ENCODE measurements around the gene ABCA8. TPM values are rescaled to one million over a fixed set of nuclear protein-coding genes. Genes with fewer than 3 reads are reported as not detected.
"Not testable (repeated sequence)": the region's sequence is repeated elsewhere in the genome, so short reads cannot be mapped to it uniquely, and the experiment has no call there.

The ABCA8 gene
- total RNA-seq, 1 donor, result 2.2 TPM

DNA sequence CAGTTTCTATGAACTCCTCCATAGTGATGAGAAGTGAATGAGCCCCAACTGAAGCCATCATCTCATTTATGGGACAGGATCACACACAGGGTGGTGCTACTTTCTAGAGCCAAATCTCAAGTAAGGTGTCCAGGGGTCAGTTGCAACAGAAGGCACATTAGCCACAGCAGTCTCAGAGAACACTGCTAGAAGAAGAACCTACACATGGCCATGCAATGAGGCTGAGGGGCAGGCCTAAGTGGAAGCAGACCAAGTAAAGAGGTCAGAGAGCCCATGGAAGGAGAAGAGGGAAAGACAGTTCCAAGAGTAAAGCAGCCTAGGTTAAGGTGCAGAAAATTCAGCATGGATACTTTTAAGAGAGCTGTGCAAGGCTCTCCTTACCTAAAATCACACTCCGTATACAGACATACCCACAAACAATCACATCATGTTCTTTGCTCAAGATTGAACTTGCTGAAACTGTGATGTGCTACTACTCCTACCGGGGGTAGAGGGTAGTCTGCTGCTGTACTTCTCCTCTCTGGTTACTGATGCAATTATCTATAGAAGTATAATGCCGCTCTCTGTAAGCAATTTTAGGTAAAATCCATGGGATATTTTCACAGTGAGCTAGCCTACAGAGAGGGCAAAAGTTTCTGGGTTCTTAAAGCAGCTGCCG is 1.7 kb downstream of the ABCA8 start:
- DNase-seq (ENCODE audit: low read depth), result no peak
- TF ChIP-seq, protein P1, sequence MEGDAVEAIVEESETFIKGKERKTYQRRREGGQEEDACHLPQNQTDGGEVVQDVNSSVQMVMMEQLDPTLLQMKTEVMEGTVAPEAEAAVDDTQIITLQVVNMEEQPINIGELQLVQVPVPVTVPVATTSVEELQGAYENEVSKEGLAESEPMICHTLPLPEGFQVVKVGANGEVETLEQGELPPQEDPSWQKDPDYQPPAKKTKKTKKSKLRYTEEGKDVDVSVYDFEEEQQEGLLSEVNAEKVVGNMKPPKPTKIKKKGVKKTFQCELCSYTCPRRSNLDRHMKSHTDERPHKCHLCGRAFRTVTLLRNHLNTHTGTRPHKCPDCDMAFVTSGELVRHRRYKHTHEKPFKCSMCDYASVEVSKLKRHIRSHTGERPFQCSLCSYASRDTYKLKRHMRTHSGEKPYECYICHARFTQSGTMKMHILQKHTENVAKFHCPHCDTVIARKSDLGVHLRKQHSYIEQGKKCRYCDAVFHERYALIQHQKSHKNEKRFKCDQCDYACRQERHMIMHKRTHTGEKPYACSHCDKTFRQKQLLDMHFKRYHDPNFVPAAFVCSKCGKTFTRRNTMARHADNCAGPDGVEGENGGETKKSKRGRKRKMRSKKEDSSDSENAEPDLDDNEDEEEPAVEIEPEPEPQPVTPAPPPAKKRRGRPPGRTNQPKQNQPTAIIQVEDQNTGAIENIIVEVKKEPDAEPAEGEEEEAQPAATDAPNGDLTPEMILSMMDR (IDR thresholded peaks at IDR 0.05; ENCODE audit: insufficient read depth, low read depth, low read length), result no peak
- H3K4me3 ChIP-seq (ENCODE audit: low read depth, low read length), result peak overlapping the region; percentile 6

DNA sequence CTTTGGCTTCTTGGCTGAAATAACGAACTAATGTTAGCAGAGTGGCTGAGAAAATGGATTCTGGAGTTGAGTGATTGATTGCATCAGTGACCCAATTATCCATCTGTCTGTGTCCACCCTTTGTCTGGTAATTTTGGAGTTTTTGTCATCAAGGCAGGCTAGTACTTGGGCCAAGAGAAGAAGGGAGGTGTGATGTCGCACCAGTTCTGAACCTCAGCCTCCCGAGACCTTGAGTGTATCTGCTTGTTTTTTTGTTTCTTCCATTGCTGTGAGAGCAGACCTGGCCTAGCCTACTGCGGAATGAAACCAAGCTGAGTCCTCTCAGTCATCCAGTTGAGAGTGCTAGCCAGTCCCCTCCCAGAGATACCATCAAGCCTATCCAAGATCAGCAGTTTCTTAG is 4.5 kb downstream of the ABCA8 start:
- H3K4me3 ChIP-seq (ENCODE audit: low read depth, low read length), result no peak overlapping the region
- no peak for DNase-seq (ENCODE audit: low read depth)
- TF ChIP-seq, protein P1 (IDR thresholded peaks at IDR 0.05; ENCODE audit: insufficient read depth, low read depth, low read length), result no peak

DNA sequence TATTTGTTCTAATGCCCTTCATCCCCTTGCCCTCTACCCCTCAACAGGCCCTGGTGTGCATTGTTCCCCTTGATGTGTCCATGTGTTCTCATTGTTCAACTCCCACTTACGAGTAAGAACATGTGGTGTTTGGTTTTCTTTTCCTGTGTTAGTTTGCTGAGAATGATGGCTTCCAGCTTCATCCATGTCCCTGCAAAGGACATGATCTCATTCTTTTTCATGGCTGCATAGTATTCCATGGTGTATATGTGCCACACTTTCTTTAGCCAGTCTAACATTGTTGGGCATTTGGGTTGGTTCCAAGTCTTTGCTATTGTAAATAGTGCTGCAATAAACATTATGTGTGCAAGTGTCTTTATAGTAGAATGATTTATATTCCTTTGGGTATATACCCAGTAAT is 7.3 kb downstream of the ABCA8 start:
- not testable (repeated sequence) for DNase-seq (ENCODE audit: low read depth); H3K4me3 ChIP-seq (ENCODE audit: low read depth, low read length)

DNA sequence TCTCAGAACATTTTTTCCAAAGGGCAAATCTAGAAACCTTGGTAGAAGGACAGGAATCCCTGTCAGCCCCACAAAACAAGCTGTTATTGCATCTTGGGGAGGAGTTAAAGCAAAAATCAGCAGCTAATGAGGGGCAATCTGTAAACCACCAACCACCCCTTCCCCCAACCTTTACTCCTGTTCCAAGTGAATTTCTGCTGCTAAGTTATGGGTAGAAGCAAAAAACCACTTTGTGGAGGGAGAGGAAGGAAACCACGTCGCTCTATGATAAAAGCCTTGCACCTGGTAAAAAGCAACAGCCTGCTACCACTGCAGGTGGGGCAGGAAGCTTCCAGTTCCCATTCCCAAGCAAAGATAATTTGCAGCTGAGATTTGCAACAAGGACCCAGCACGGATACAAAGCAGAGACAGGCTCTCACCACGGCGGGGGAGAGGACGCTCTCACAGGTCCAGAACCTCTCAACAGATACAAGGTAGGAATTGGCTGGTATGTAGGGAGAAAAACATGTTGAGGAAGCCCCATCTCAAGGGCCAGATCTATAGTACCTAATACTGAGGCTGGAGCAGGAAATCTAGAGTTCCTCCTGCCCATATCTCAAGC is 10.7 kb downstream of the ABCA8 start:
- no peak overlapping the region for H3K4me3 ChIP-seq (ENCODE audit: low read depth, low read length)
- DNase-seq (ENCODE audit: low read depth), result no peak
- TF ChIP-seq, protein P1 (IDR thresholded peaks at IDR 0.05; ENCODE audit: insufficient read depth, low read depth, low read length), result no peak

DNA sequence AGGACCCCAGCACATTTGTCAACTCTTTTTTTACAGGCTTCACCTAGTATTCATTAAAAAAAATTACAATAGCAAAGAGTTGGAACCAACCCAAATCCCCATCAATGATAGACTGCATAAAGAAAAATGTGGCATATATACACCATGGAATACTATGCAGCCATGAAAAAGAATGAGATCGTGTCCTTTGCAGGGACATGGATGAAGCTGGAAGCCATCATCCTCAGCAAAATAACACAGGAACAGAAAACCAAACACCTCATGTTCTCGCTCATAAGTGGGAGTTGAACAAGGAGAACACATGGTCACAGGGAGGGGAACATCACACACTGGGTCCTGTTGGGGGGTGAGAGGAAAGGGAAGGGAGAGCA is 11.4 kb downstream of the ABCA8 start:
- not testable (repeated sequence) for DNase-seq (ENCODE audit: low read depth); H3K4me3 ChIP-seq (ENCODE audit: low read depth, low read length)

DNA sequence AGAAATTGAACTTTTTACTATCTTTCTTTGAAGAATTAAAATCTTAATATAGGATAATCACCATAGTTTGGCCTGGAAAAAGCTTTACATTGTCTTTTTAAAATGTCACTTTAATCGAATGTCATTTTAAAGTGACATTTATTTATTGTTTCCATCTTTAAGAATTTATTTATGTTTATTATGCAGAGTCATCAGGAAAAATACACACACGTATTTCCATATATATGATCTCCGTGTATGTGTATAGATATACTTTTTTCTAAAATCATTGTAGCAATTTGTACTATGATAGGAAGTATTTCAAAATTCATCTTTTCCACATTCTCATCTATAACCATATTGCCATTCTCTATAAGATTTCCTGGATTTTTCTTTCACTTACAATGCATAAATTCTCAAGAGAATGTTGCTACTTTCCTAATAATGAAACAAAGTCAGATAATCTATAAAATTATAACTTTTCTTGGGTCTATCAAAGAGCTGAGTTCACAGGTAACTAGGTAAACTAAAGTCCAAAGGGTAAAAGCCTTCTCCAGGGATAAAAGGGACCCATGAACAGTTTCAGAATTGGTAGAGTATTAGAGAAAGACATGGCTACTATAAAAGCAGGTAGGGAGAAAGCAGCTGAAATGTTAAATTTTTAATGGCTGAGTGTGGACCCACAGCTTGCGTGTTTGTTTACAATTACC is 11.9 kb downstream of the ABCA8 start:
- H3K4me3 ChIP-seq (ENCODE audit: low read depth, low read length), result no peak overlapping the region
- TF ChIP-seq, protein P1 (IDR thresholded peaks at IDR 0.05; ENCODE audit: insufficient read depth, low read depth, low read length), result no peak
- no peak for DNase-seq (ENCODE audit: low read depth)

DNA sequence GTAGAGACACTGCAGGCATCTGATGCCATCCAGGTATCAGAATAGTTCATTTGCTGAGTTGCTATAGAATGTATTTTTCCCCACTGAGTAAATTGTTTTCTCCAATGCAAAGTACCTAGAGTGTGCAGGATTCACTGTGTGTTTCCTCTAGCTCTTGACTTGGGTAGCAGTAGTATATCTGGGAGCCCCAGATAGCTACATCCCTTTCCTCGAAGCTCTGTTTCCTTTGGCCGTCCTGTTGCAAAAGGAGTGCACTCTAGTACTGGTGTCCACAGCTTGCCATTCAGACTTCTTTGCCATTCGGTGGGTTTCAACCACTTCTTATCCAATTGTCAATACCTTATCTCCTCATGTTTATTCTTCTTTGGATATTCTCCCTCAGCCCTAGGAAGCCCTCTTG is 12.8 kb downstream of the ABCA8 start:
- no peak for DNase-seq (ENCODE audit: low read depth)

More for the DNA sequence above, 12.8 kb downstream of the ABCA8 start:
- TF ChIP-seq, protein P1 (IDR thresholded peaks at IDR 0.05; ENCODE audit: insufficient read depth, low read depth, low read length), result no peak
- H3K4me3 ChIP-seq (ENCODE audit: low read depth, low read length), result no peak overlapping the region
